Fibroblast of skin of scalp (primary cell): ENCODE measurements around the gene AP2A2.
A peak's percentile ranks its signal among the peaks of the same experiment; 100 is the strongest.

Source experiments
- DNase-seq: peaks from one replicate; pipeline ENCODE4 v3.0.0-alpha.2; 2013

The AP2A2 gene

GRCh38 chr11:925158-925495 is 543 bp upstream of the AP2A2 start:
- no peak for DNase-seq

GRCh38 chr11:926341-926916 is 759 bp downstream of the AP2A2 start:
- DNase-seq: peak; percentile 60

- no peak for DNase-seq
Measured at GRCh38 chr11:927871-928270, 2.2 kb downstream of the AP2A2 start.

DNA sequence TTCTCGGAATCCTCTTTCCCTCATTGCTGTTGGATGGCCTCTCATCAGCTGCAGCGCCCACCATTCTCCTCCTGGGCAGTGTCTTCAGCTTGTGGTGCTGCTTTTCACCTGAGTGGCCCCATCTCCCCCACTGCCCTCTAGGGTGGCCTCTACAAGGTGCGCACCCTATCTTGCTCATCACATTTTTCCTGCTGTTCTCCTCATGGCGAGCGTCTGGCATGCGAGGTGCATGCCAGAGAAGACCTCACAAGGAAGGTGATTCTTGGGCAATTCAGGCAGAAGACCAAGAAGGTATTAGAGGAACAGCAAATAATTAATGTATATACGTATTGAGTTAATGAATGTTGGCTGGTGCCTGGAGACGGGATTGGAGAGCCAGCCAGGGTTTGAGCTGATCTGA is 3.1 kb downstream of the AP2A2 start:
- DNase-seq: no peak

- no peak for DNase-seq
Measured at GRCh38 chr11:929405-929804, 3.7 kb downstream of the AP2A2 start.

DNA sequence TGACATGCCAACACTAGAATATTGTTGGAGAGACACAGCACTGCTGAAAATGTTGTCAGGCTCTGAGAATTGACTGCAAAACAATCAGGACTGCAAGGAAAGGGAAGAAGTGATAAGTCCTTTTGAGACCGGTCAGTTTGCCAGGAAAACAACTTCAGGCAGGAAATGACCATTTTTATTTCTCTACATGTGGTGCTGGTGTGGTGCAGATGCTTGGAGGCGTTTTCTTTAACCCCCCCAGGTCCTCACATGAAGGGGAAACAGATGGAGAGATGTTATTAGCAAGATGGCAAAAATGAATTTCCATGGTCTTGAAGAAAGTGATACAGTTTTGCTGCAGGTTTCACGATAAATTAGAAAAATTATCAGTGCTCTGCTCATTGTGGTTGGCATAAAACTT is 5.7 kb downstream of the AP2A2 start:
- no peak for DNase-seq

GRCh38 chr11:932435-932834 is 6.8 kb downstream of the AP2A2 start:
- DNase-seq: no peak

GRCh38 chr11:933142-933851 is 7.6 kb downstream of the AP2A2 start:
- no peak for DNase-seq

- DNase-seq: no peak
Measured at GRCh38 chr11:933936-934335, 8.3 kb downstream of the AP2A2 start.

DNA sequence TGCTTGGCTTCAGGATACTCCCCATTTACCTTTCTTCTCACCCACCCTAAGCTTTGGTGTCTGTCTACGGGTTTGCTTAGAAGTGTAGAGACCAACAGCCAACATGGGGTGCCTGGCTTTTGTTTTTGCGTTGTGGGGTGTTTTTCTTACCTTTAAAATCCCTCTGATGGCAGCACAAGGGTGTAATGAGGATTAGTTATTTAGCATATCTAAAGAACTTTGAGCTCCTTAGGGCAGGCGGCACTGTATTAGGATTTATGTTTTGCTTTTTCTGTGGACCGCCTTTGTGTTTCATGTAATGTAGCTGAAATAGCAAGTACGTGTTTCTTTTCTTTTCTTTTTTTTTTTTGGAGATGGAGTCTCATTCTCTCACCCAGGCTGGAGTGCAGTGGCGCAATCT is 8.9 kb downstream of the AP2A2 start:
- no peak for DNase-seq

DNA sequence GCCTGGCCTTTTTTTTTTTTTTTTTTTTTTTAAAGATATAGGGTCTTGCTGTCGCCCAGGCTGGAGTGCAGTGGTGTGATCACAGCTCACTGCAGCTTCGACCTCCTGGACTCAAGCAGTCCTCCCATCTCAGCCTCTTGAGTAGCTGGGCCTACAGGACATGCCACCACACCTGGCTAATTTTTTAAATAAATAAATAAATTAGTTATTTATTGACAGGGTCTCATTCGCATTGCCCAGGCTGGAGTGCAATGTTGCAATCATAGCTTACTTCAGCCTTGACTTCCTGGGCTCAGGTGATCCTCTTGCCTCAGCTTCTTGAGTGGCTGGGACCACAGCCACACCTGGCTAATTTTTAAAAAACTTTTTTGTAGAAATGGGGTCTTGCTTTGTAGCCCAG is 10.5 kb downstream of the AP2A2 start:
- no peak for DNase-seq

DNA sequence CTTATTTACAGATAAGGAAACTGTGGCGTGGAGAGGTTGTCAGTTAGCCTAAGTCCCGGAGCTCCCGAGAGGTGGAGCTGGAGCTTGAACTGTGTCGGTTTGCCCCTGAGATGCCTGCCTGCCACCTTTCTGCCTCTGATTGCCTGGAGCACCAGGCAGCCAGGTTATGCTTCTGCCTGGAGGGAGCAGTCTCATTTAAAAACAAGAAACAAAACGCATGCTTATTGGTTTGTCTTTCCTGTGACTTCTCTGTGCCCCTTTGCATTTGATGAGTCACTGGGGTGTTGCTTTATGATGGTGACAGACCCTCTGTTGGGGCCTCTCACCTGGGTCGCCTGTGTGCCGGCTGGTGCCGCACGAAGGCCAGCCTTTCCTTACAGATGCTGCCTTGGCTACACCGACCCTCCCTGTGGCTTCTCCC is 12.2 kb downstream of the AP2A2 start:
- no peak for DNase-seq

GRCh38 chr11:940496-941135 is 14.9 kb downstream of the AP2A2 start:
- no peak for DNase-seq

GRCh38 chr11:942823-943222 is 17.2 kb downstream of the AP2A2 start:
- peak; percentile 75 for DNase-seq

- peak; percentile 22 for DNase-seq
Measured at GRCh38 chr11:944711-945470, 19.2 kb downstream of the AP2A2 start.

GRCh38 chr11:945986-946385 is 20.3 kb downstream of the AP2A2 start:
- DNase-seq: no peak

- no peak for DNase-seq
Measured at GRCh38 chr11:947744-948143, 22.1 kb downstream of the AP2A2 start.

GRCh38 chr11:951507-951906 is 25.8 kb downstream of the AP2A2 start:
- DNase-seq: no peak

DNA sequence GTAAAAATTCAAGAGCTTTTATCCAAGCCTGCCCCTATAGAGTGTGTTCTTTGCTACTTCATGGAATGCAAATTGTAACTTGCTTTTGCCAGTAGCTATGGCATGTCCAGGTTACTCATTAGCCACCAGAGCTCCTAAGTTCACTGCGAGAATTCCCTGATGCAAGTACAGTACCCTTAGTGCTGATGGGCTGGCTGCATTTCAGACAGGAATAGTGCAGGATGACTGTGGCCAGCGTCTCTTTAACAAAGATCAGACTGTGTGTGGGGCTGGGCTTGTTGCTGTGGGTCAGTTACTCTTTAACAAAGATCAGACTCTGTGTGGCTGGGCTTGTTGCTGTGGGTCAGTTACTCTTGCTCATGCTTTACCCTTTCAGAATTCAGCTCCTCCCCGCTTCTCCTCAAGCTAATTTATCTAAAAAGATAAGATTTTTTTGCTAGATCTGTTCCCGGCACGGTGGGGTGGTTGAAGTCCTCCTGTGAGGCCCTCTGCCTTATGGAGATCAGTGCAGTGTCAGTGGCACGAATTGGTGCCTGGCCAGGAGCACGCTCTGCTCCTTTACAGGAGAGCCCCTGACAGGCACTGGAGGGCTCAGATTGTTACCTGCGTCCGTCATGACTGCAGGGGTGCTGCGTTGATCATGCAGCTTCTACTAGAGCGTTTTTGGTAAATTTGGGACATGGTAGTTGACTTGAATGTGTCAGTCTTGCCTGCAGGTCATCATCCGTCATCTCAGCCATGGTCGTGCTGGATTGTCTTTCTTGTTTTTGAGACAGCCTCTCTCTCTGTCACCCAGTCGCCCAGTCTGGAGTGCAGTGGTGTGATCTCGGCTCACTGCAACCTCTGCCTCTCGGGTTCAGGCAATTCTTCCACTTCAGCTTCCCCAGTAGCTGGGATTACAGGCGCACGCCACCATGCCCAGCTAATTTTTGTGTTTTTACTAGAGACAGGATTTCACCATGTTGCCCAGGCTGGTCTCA is 27.0 kb downstream of the AP2A2 start:
- no peak for DNase-seq

DNA sequence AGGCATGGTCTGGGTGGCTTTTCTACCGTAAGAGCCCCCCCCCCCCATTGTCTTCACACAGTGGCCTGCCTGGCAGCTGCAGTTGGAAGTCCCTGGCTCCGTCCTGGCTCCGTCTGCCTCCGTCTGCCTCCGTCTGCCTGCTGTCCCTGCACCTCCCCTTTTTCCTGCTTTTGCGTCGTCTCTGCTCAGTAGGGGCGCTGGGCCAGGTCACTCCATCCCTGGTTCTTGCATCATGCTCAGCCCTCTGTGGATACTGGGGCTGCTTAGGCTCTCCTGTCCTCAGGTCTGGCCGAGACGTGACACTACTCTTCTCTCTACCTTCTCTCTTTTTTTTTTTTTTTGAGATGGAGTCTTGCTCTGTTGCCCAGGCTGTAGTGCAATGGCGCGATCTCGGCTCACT is 27.8 kb downstream of the AP2A2 start:
- no peak for DNase-seq

DNA sequence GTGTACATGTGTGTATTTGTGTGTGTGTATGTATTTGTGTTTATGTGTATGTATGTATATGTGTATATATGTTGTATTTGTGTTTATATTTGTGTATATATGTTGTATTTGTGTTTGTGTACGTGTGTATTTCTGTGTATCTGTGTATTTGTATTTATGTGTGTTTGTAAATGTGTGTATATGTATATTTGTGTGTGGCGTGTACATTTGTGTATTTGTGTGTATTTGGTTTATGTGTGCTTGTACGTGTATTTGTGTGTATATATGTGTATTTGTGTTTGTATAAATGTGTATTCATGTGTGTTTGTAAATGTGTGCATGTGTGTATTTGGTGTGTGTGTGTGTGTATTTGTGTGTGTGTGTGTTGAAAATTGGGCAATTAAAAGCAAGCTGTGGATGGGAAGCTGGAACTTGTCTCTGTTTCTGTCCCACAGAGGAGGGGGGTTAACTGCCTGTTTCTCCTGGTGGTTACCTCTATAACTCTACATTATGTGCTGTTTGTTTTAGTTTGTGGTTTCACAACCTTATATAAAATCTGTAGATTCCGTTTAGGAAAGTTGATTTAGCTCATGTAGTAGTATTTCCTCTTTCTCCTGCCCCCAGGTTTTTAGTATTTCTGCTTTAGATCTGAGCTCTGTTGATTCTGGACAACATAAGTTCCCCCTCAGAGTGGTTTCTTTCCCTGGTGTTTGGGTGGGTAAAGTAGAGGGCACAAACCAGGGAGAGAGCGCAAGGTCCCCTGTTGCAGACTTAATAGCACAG is 28.9 kb downstream of the AP2A2 start:
- no peak for DNase-seq
